GM18870 (cell line): Measurements from ENCODE around the gene INSYN2B.

ENCODE experiments used
- ATAC-seq: cut with Tn5 transposase; IDR thresholded peaks from one replicate; pipeline ENCODE4 v1.9.1; 2021; ENCODE audit warnings: moderate library complexity; ENCODE audit not compliant: unreplicated experiment

Gene INSYN2B

GRCh38 chr5:169895926-169896325, 84.4 kb downstream of the INSYN2B start:
- no peak for ATAC-seq

GRCh38 chr5:169893571-169893970, 86.7 kb downstream of the INSYN2B start:
- ATAC-seq = no peak

- ATAC-seq = no peak
Observed at GRCh38 chr5:169893010-169893409, 87.3 kb downstream of the INSYN2B start.

GRCh38 chr5:169889572-169889971, 90.7 kb downstream of the INSYN2B start:
- no peak for ATAC-seq

GRCh38 chr5:169886677-169887076, 93.6 kb downstream of the INSYN2B start:
- ATAC-seq = no peak

- ATAC-seq = no peak
Observed at GRCh38 chr5:169886033-169886432, 94.3 kb downstream of the INSYN2B start.

GRCh38 chr5:169881702-169882303, 98.5 kb downstream of the INSYN2B start:
- no peak for ATAC-seq

GRCh38 chr5:169880785-169881184, 99.5 kb downstream of the INSYN2B start:
- ATAC-seq = no peak

GRCh38 chr5:169880012-169880663, 100.2 kb downstream of the INSYN2B start:
- no peak for ATAC-seq

- no peak for ATAC-seq
Observed at GRCh38 chr5:169876386-169876785, 103.9 kb downstream of the INSYN2B start.

- no peak for ATAC-seq
Observed at GRCh38 chr5:169875731-169876130, 104.6 kb downstream of the INSYN2B start.

- no peak for ATAC-seq
Observed at GRCh38 chr5:169875091-169875728, 105.1 kb downstream of the INSYN2B start.

- ATAC-seq = no peak
Observed at GRCh38 chr5:169874621-169875020, 105.7 kb downstream of the INSYN2B start.

- no peak for ATAC-seq
Observed at GRCh38 chr5:169873642-169874041, 106.7 kb downstream of the INSYN2B start.

- no peak for ATAC-seq
Observed at GRCh38 chr5:169871826-169872490, 108.3 kb downstream of the INSYN2B start.

GRCh38 chr5:169870211-169870610, 110.1 kb downstream of the INSYN2B start:
- ATAC-seq = no peak

GRCh38 chr5:169869066-169869465, 111.2 kb downstream of the INSYN2B start:
- no peak for ATAC-seq

GRCh38 chr5:169867347-169867746, 112.9 kb downstream of the INSYN2B start:
- ATAC-seq = no peak

- ATAC-seq = no peak
Observed at GRCh38 chr5:169864483-169864882, 115.8 kb downstream of the INSYN2B start.

GRCh38 chr5:169862391-169862811, 117.9 kb downstream of the INSYN2B start:
- ATAC-seq = no peak

- no peak for ATAC-seq
Observed at GRCh38 chr5:169861934-169862333, 118.4 kb downstream of the INSYN2B start.

GRCh38 chr5:169861433-169861832, 118.9 kb downstream of the INSYN2B start:
- no peak for ATAC-seq
